Dedifferentiated amniotic fluid mesenchymal stem cell (primary cell): ENCODE results near the gene KAT7.
"Not testable (repeated sequence)": the region's sequence is repeated elsewhere in the genome, so short reads cannot be mapped to it uniquely, and the experiment has no call there.

ENCODE experiments used
- DNase-seq: peaks from one replicate; pipeline ENCODE4 v3.0.0-alpha.2; 2016; ENCODE audit errors: extremely low spot score

The KAT7 gene

GRCh38 chr17:49788478-49789242 is at the start of gene KAT7:
TSS of gene KAT7 (plus strand) at chr17:49788681. CDS start at chr17:49788835, 154 bp downstream.
- DNase-seq = peak; percentile 100

- no peak for DNase-seq
Measured at GRCh38 chr17:49739641-49740271, 48.7 kb upstream of the KAT7 start.

GRCh38 chr17:49741009-49741691 is 47.3 kb upstream of the KAT7 start:
- DNase-seq = no peak

GRCh38 chr17:49741692-49742076 is 46.8 kb upstream of the KAT7 start:
- no peak for DNase-seq

GRCh38 chr17:49742166-49742638 is 46.3 kb upstream of the KAT7 start:
- no peak for DNase-seq

- DNase-seq = no peak
Measured at GRCh38 chr17:49745175-49746139, 43.0 kb upstream of the KAT7 start.

GRCh38 chr17:49746791-49747490 is 41.5 kb upstream of the KAT7 start:
- DNase-seq = no peak

- DNase-seq = no peak
Measured at GRCh38 chr17:49747632-49748031, 40.8 kb upstream of the KAT7 start.

- DNase-seq = no peak
Measured at GRCh38 chr17:49748223-49748622, 40.3 kb upstream of the KAT7 start.

- no peak for DNase-seq
Measured at GRCh38 chr17:49748791-49749190, 39.7 kb upstream of the KAT7 start.

- no peak for DNase-seq
Measured at GRCh38 chr17:49749730-49750129, 38.8 kb upstream of the KAT7 start.

- DNase-seq = no peak
Measured at GRCh38 chr17:49752508-49752907, 36.0 kb upstream of the KAT7 start.

GRCh38 chr17:49753959-49754391 is 34.5 kb upstream of the KAT7 start:
- DNase-seq = no peak

- no peak for DNase-seq
Measured at GRCh38 chr17:49755663-49756283, 32.7 kb upstream of the KAT7 start.

GRCh38 chr17:49756323-49757150 is 31.9 kb upstream of the KAT7 start:
- no peak for DNase-seq

- no peak for DNase-seq
Measured at GRCh38 chr17:49757151-49757777, 31.2 kb upstream of the KAT7 start.

- DNase-seq = not testable (repeated sequence)
Measured at GRCh38 chr17:49758464-49759010, 29.9 kb upstream of the KAT7 start.

GRCh38 chr17:49759203-49759602 is 29.3 kb upstream of the KAT7 start:
- no peak for DNase-seq

GRCh38 chr17:49760296-49760695 is 28.2 kb upstream of the KAT7 start:
- DNase-seq = no peak
